DND-41 (cell line): ENCODE results near the gene EIF2B2.
A peak's percentile ranks its signal among the peaks of the same experiment; 100 is the strongest.

Source experiments
- ATAC-seq: fragments of 200-7000 bp; cut with Tn5 transposase; 3 replicates; pipeline ENCODE4 v1.9.1; 2021; ENCODE audit warnings: low read depth; ENCODE audit not compliant: insufficient read depth
- DNase-seq: peaks from one replicate; pipeline ENCODE4 v3.0.0-alpha.2; 2020
- H2AFZ ChIP-seq: 2 replicates; pipeline ENCODE4 v1.6.0; 2012; ENCODE audit warnings: low read depth, low read length
- H3K27ac ChIP-seq: 2 replicates; pipeline ENCODE4 v1.5.1; 2012; ENCODE audit warnings: low read length, inconsistent platforms
- H3K27me3 ChIP-seq: fragments of 200-600 bp; sonication (generic); 2 replicates; pipeline ENCODE4 v1.6.0; 2012; ENCODE audit warnings: low read length, mild to moderate bottlenecking, inconsistent platforms; ENCODE audit not compliant: insufficient read depth, poor library complexity
- H3K36me3 ChIP-seq: 2 replicates; pipeline ENCODE4 v1.5.1; 2012; ENCODE audit warnings: low read length, inconsistent platforms; ENCODE audit not compliant: insufficient read depth
- H3K4me1 ChIP-seq: 2 replicates; pipeline ENCODE4 v1.5.1; 2012; ENCODE audit warnings: mild to moderate bottlenecking, low read length; ENCODE audit not compliant: insufficient read depth
- H3K4me2 ChIP-seq: 2 replicates; pipeline ENCODE4 v1.6.0; 2012; ENCODE audit warnings: mild to moderate bottlenecking, moderate library complexity, low read length, inconsistent platforms; ENCODE audit not compliant: insufficient read depth
- H3K4me3 ChIP-seq, 2 experiments: fragments of 200-600 bp in 1 of 2; shearing (Covaris generic) in 1 of 2; 2 replicates each; pipeline ENCODE4 v1.5.1; 2012 to 2016; ENCODE audit warnings: inconsistent platforms in 2 of 2, low read length in 2 of 2, mild to moderate bottlenecking in 2 of 2, low read depth in 1 of 2, moderate library complexity in 1 of 2
- H3K79me2 ChIP-seq: 2 replicates; pipeline ENCODE4 v1.6.0; 2012; ENCODE audit warnings: low read length, inconsistent platforms; ENCODE audit not compliant: insufficient read depth
- H3K9ac ChIP-seq: 2 replicates; pipeline ENCODE4 v1.6.0; 2012; ENCODE audit warnings: low read depth, mild to moderate bottlenecking, inconsistent platforms, low read length, moderate library complexity
- H3K9me3 ChIP-seq: 2 replicates; pipeline ENCODE4 v1.5.1; 2012; ENCODE audit warnings: low read length, moderate library complexity, mild to moderate bottlenecking, inconsistent platforms; ENCODE audit not compliant: insufficient read depth, severe bottlenecking
- H4K20me1 ChIP-seq: 2 replicates; pipeline ENCODE4 v1.6.0; 2012; ENCODE audit warnings: low read length; ENCODE audit not compliant: insufficient read depth
- CTCF ChIP-seq: IDR thresholded peaks from 2 replicates; pipeline ENCODE4 v1.5.1; 2012; ENCODE audit warnings: borderline replicate concordance, low read length, moderate library complexity, mild to moderate bottlenecking; ENCODE audit not compliant: poor library complexity, severe bottlenecking; ENCODE audit errors: extremely low read depth
- EZH2 ChIP-seq: IDR thresholded peaks from 3 replicates; pipeline ENCODE4 v1.6.1; 2012; ENCODE audit warnings: borderline replicate concordance, low read depth, mild to moderate bottlenecking, moderate library complexity, low read length, inconsistent platforms; ENCODE audit not compliant: severe bottlenecking

Gene EIF2B2

GRCh38 chr14:75001261-75001660 lies 1.5 kb upstream of the EIF2B2 start:
- Histone ChIP-seq H4K20me1 (0 out of 2 replicates have a peak, but pooled peaks cover 3% of the 10 kb centered on the region), H3K36me3 (peaks cover 28% of the 10 kb centered on the region), H3K79me2 (peaks cover 22% of the 10 kb centered on the region), H3K9me3 (no peaks in the 10 kb centered on the region), H3K4me3 (no peak overlapping the region), H3K4me2 (no peak overlapping the region), H3K27ac (no peak overlapping the region), H3K27me3 (no peaks in the 10 kb centered on the region), H3K4me1 (peaks cover 27% of the 10 kb centered on the region), H3K9ac (no peak overlapping the region), H2AFZ (peak overlapping the region; percentile 13; the same call in 1 of the 2 replicates)
- TF ChIP-seq CTCF (no peak), EZH2 (no peak)
- no peak for ATAC-seq
- DNase-seq = no peak

- H3K4me3 ChIP-seq = peak overlapping the region; percentile 95 to 97; a peak in 3 of 4 replicates
- H2AFZ ChIP-seq = peak overlapping the region; percentile 90
- H4K20me1 ChIP-seq = 0 out of 2 replicates have a peak, but pooled peaks cover 3% of the 10 kb centered on the region
- no peaks in the 10 kb centered on the region for H3K27me3 ChIP-seq
- peaks cover 35% of the 10 kb centered on the region for H3K36me3 ChIP-seq
- no peak for TF ChIP-seq CTCF
- TF ChIP-seq EZH2 = no peak
- H3K4me2 ChIP-seq = peak overlapping the region; percentile 95
- peaks cover 27% of the 10 kb centered on the region for H3K4me1 ChIP-seq
- DNase-seq (no peak), ATAC-seq (no peak)
- peak overlapping the region; percentile 84 for H3K9ac ChIP-seq
- no peaks in the 10 kb centered on the region for H3K9me3 ChIP-seq
- peak overlapping the region; percentile 74 for H3K27ac ChIP-seq
- H3K79me2 ChIP-seq = peaks cover 22% of the 10 kb centered on the region
Measured at GRCh38 chr14:75001899-75002298, 822 bp upstream of the EIF2B2 start.

- no peak for DNase-seq
- peaks cover 30% of the 10 kb centered on the region for H3K4me1 ChIP-seq
- 0 out of 2 replicates have a peak, but pooled peaks cover 3% of the 10 kb centered on the region for H4K20me1 ChIP-seq
- H3K27ac ChIP-seq = peak overlapping the region; percentile 87
- TF ChIP-seq CTCF (no peak), EZH2 (no peak)
- peak overlapping the region; percentile 95 to 97; a peak in 3 of 4 replicates for H3K4me3 ChIP-seq
- peaks cover 50% of the 10 kb centered on the region for H3K36me3 ChIP-seq
- H3K27me3 ChIP-seq = no peaks in the 10 kb centered on the region
- peak overlapping the region; percentile 84 for H3K9ac ChIP-seq
- peak overlapping the region; percentile 95 for H3K4me2 ChIP-seq
- peak overlapping the region; percentile 96 for H2AFZ ChIP-seq
- no peaks in the 10 kb centered on the region for H3K9me3 ChIP-seq
- H3K79me2 ChIP-seq = peaks cover 22% of the 10 kb centered on the region
- no peak for ATAC-seq
Measured at GRCh38 chr14:75003250-75004027, 718 bp downstream of the EIF2B2 start.
